ENCODE data around the gene DAD1.

DAD1 gene

GRCh38 chr14:22565391-22565945, 23.6 kb downstream of the DAD1 start:
- DNase-seq (ENCODE audit: extremely low read depth, insufficient read length) = peak; percentile 69
- H3K27me3 ChIP-seq (replicated peaks; ENCODE audit: control insufficient read depth, insufficient read depth, low read length) = no peaks in the 10 kb centered on the region
- H3K4me3 ChIP-seq (replicated peaks; ENCODE audit: low read depth, low read length) = no peak overlapping the region
- no peaks in the 10 kb centered on the region; the same call in none of the 2 replicates for H3K36me3 ChIP-seq (ENCODE audit: control insufficient read depth, insufficient read depth, low read length)
- no peak for TF ChIP-seq CTCF (IDR thresholded peaks at IDR 0.05; ENCODE audit: insufficient read depth, low read length, poor library complexity, severe bottlenecking)

GRCh38 chr14:22564463-22564862, 24.6 kb downstream of the DAD1 start:
- TF ChIP-seq CTCF (IDR thresholded peaks at IDR 0.05; ENCODE audit: insufficient read depth, low read length, poor library complexity, severe bottlenecking) = no peak
- Histone ChIP-seq H3K27me3 (replicated peaks; ENCODE audit: control insufficient read depth, insufficient read depth, low read length) (no peaks in the 10 kb centered on the region), H3K36me3 (ENCODE audit: control insufficient read depth, insufficient read depth, low read length) (no peaks in the 10 kb centered on the region; the same call in none of the 2 replicates), H3K4me3 (replicated peaks; ENCODE audit: low read depth, low read length) (no peak overlapping the region)
- no peak for DNase-seq (ENCODE audit: extremely low read depth, insufficient read length)

GRCh38 chr14:22563987-22564386, 25.0 kb downstream of the DAD1 start:
- DNase-seq (ENCODE audit: extremely low read depth, insufficient read length) = peak; percentile 55
- H3K27me3 ChIP-seq (replicated peaks; ENCODE audit: control insufficient read depth, insufficient read depth, low read length) = no peaks in the 10 kb centered on the region
- H3K36me3 ChIP-seq (ENCODE audit: control insufficient read depth, insufficient read depth, low read length) = no peaks in the 10 kb centered on the region; the same call in 1 of the 2 replicates
- no peak for TF ChIP-seq CTCF (IDR thresholded peaks at IDR 0.05; ENCODE audit: insufficient read depth, low read length, poor library complexity, severe bottlenecking)
- H3K4me3 ChIP-seq (replicated peaks; ENCODE audit: low read depth, low read length) = no peak overlapping the region

GRCh38 chr14:22561661-22562579, 27.1 kb downstream of the DAD1 start:
- no peak for DNase-seq (ENCODE audit: extremely low read depth, insufficient read length)
- H3K4me3 ChIP-seq (replicated peaks; ENCODE audit: low read depth, low read length) = no peak overlapping the region; the same call in 1 of the 2 replicates

GRCh38 chr14:22561366-22561660, 27.7 kb downstream of the DAD1 start:
- Histone ChIP-seq H3K36me3 (ENCODE audit: control insufficient read depth, insufficient read depth, low read length) (no peaks in the 10 kb centered on the region; the same call in 1 of the 2 replicates), H3K4me3 (replicated peaks; ENCODE audit: low read depth, low read length) (no peak overlapping the region), H3K27me3 (replicated peaks; ENCODE audit: control insufficient read depth, insufficient read depth, low read length) (no peaks in the 10 kb centered on the region)
- no peak for TF ChIP-seq CTCF (IDR thresholded peaks at IDR 0.05; ENCODE audit: insufficient read depth, low read length, poor library complexity, severe bottlenecking)
- DNase-seq (ENCODE audit: extremely low read depth, insufficient read length) = no peak

More at GRCh38 chr14:22561661-22562579, 27.1 kb downstream of the DAD1 start:
- Histone ChIP-seq H3K36me3 (ENCODE audit: control insufficient read depth, insufficient read depth, low read length) (no peaks in the 10 kb centered on the region; the same call in 1 of the 2 replicates), H3K27me3 (replicated peaks; ENCODE audit: control insufficient read depth, insufficient read depth, low read length) (no peaks in the 10 kb centered on the region)
- no peak for TF ChIP-seq CTCF (IDR thresholded peaks at IDR 0.05; ENCODE audit: insufficient read depth, low read length, poor library complexity, severe bottlenecking)
